Measurements from ENCODE around the gene CACNA1C.

The CACNA1C gene

GRCh38 chr12:2687726-2688125, 634.9 kb downstream of the CACNA1C start:
- no peak overlapping the region for H3K27ac ChIP-seq
- no peak for TF ChIP-seq CTCF (conservative IDR thresholded peaks at IDR 0.05; ENCODE audit: low read depth)
- ChIA-PET POLR2A (ENCODE audit: low non-redundant PET) (no interaction called here), CTCF (interaction anchor here (0.7 kb wide), 1 partner anchor 299 kb away, joined by 3 read pairs; no protein-coding TSS in a partner anchor)
- no peak for DNase-seq (ENCODE audit: low spot score)

DNA sequence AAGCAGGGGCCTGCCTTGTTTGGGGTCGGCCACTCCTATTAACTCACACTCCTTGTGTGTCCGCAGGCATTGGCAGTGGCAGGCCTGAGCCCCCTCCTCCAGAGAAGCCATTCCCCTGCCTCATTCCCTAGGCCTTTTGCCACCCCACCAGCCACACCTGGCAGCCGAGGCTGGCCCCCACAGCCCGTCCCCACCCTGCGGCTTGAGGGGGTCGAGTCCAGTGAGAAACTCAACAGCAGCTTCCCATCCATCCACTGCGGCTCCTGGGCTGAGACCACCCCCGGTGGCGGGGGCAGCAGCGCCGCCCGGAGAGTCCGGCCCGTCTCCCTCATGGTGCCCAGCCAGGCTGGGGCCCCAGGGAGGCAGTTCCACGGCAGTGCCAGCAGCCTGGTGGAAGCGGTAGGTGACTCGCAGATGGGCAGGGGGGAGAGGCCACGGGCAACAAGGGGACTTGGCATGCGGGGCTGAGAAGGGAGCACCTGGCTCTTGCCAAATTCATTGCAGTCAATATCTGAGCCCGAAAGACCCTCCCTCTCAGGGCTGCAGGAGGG, 635.7 kb downstream of the CACNA1C start:
- no peak overlapping the region for H3K27ac ChIP-seq
- DNase-seq (ENCODE audit: low spot score): no peak
- CTCF ChIA-PET: no interaction called here
- POLR2A ChIA-PET (ENCODE audit: low non-redundant PET): no interaction called here
- no peak for TF ChIP-seq CTCF (conservative IDR thresholded peaks at IDR 0.05; ENCODE audit: low read depth)

DNA sequence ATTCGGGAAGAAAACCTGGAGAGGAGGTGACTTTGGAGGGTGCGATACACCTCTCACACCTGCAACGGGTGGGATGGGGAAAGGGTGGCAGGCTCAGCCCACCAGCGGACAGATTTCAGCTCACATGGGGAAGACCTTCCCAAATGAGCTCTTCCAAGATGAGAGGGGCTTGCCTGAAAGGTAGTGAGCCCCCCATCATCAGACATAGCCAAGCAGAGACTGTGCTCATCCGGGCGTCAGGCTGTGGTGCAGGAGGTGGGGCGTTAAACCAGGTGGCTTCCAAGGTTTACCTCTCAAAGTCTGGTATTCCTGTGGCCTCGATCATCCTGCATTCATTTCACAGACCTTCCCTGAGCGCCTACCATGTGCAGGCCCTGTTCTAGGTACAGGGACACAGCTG, 636.6 kb downstream of the CACNA1C start:
- ChIA-PET POLR2A (ENCODE audit: low non-redundant PET) (no interaction called here), CTCF (no interaction called here)
- DNase-seq (ENCODE audit: low spot score): no peak
- no peak for TF ChIP-seq CTCF (conservative IDR thresholded peaks at IDR 0.05; ENCODE audit: low read depth)
- H3K27ac ChIP-seq: no peak overlapping the region

GRCh38 chr12:2689879-2690278, 637.1 kb downstream of the CACNA1C start:
- ChIA-PET POLR2A (ENCODE audit: low non-redundant PET) (no interaction called here), CTCF (no interaction called here)
- DNase-seq (ENCODE audit: low spot score): no peak
- no peak overlapping the region for H3K27ac ChIP-seq
- TF ChIP-seq CTCF (conservative IDR thresholded peaks at IDR 0.05; ENCODE audit: low read depth): no peak

GRCh38 chr12:2690348-2691005, 637.7 kb downstream of the CACNA1C start:
- POLR2A ChIA-PET (ENCODE audit: low non-redundant PET): no interaction called here

GRCh38 chr12:2691006-2691344, 638.2 kb downstream of the CACNA1C start:
- POLR2A ChIA-PET (ENCODE audit: low non-redundant PET): no interaction called here
- H3K27ac ChIP-seq: no peak overlapping the region
- CTCF ChIA-PET: interaction anchor here (0.9 kb wide), 1 partner anchor 47 kb away, joined by 3 read pairs; no protein-coding TSS in a partner anchor
- TF ChIP-seq CTCF (conservative IDR thresholded peaks at IDR 0.05; ENCODE audit: low read depth): no peak
- DNase-seq (ENCODE audit: low spot score): no peak

More at GRCh38 chr12:2690348-2691005, 637.7 kb downstream of the CACNA1C start:
- H3K27ac ChIP-seq: no peak overlapping the region
- DNase-seq (ENCODE audit: low spot score): no peak
- no peak for TF ChIP-seq CTCF (conservative IDR thresholded peaks at IDR 0.05; ENCODE audit: low read depth)
- CTCF ChIA-PET: interaction anchor here (0.9 kb wide), 1 partner anchor 48 kb away, joined by 3 read pairs; no protein-coding TSS in a partner anchor

Data from RWPE1 (cell line).